GM23248 (cell line): Measurements from ENCODE around the gene LRRC75A. TPM values are rescaled to one million over a fixed set of nuclear protein-coding genes. Genes with fewer than 3 reads are reported as not detected.

Experiments used
- DNase-seq: peaks from one replicate; pipeline ENCODE4 v3.0.0-alpha.2; 2015
- H2AFZ ChIP-seq: fragments of 200-600 bp; sonication (generic); 2 replicates; pipeline ENCODE4 v1.6.1; 2016; ENCODE audit warnings: antibody characterized with exemption
- H3F3A ChIP-seq: fragments of 200-600 bp; sonication (generic); 2 replicates; pipeline ENCODE4 v1.6.1; 2016; ENCODE audit warnings: mild to moderate bottlenecking, antibody characterized with exemption, mixed run types; ENCODE audit not compliant: insufficient read depth
- H3K27ac ChIP-seq: fragments of 200-600 bp; sonication (generic); 2 replicates; pipeline ENCODE4 v1.5.1; 2016; ENCODE audit warnings: mild to moderate bottlenecking
- H3K27me3 ChIP-seq: fragments of 200-600 bp; sonication (generic); replicated peaks from 2 replicates; pipeline ENCODE4 v1.6.1; 2016; ENCODE audit warnings: mild to moderate bottlenecking; ENCODE audit not compliant: insufficient read depth
- H3K36me3 ChIP-seq: fragments of 200-600 bp; sonication (generic); 2 replicates; pipeline ENCODE4 v1.6.1; 2016; ENCODE audit warnings: low read depth, mild to moderate bottlenecking
- H3K4me1 ChIP-seq: fragments of 200-600 bp; sonication (generic); 2 replicates; pipeline ENCODE4 v1.6.1; 2016; ENCODE audit warnings: mild to moderate bottlenecking; ENCODE audit not compliant: insufficient read depth
- H3K4me2 ChIP-seq: fragments of 200-600 bp; sonication (generic); one replicate; pipeline ENCODE4 v1.6.1; 2016; ENCODE audit warnings: mild to moderate bottlenecking; ENCODE audit not compliant: unreplicated experiment
- H3K4me3 ChIP-seq: fragments of 200-600 bp; sonication (generic); 2 replicates; pipeline ENCODE4 v1.5.1; 2016; ENCODE audit warnings: mild to moderate bottlenecking
- H3K79me2 ChIP-seq: fragments of 200-600 bp; sonication (generic); 2 replicates; pipeline ENCODE4 v1.6.1; 2016; ENCODE audit warnings: mild to moderate bottlenecking; ENCODE audit not compliant: insufficient read depth
- H3K9ac ChIP-seq: fragments of 200-600 bp; sonication (generic); 2 replicates; pipeline ENCODE4 v1.6.1; 2016; ENCODE audit warnings: mild to moderate bottlenecking
- H3K9me2 ChIP-seq: fragments of 200-600 bp; sonication (generic); 2 replicates; pipeline ENCODE4 v1.6.1; 2016; ENCODE audit warnings: mixed run types, mild to moderate bottlenecking, moderate library complexity; ENCODE audit not compliant: insufficient read depth
- H3K9me3 ChIP-seq: fragments of 200-600 bp; sonication (generic); one replicate; pipeline ENCODE4 v1.6.1; 2017; ENCODE audit warnings: low read depth
- H4K20me1 ChIP-seq: fragments of 200-600 bp; sonication (generic); 2 replicates; pipeline ENCODE4 v1.6.0; 2016; ENCODE audit not compliant: insufficient read depth
- EZH2 ChIP-seq: fragments of 200-600 bp; sonication (generic); IDR thresholded peaks from 2 replicates; pipeline ENCODE4 v1.6.1; 2018; ENCODE audit warnings: antibody characterized with exemption, mild to moderate bottlenecking; ENCODE audit not compliant: insufficient read depth, poor library complexity, severe bottlenecking
- EZH2phosphoT487 ChIP-seq: fragments of 200-600 bp; sonication (generic); IDR thresholded peaks from 2 replicates; pipeline ENCODE4 v1.6.1; 2018; ENCODE audit warnings: antibody characterized with exemption, moderate library complexity, mild to moderate bottlenecking, low read depth; ENCODE audit not compliant: insufficient read depth
- WGBS, 2 experiments: methylation state at CpG; one replicate each; pipeline ENCODE4 v1.1.6; 2015 to 2017; ENCODE audit warnings: low lambda C conversion rate in 2 of 2, low coverage in 1 of 2; ENCODE audit errors: missing lambda C conversion rate in 2 of 2; 5-methylcytosine and 5-hydroxymethylcytosine counted together
- in situ Hi-C: fragments of 300-500 bp; cut with MboI; formaldehyde crosslinking; loops from 2 replicates; pipeline ENCODE4 v1.15.0; 2020
- polyA plus RNA-seq: library from polyadenylated mRNA; unstranded; fragments of >200 nt; fragmentation: Nextera tagmentation; extraction: Ambion mirVana; gene quantifications from 2 replicates; pipeline ENCODE4 v1.2.1, GENCODE V29; 2016
- total RNA-seq: library from RNA; depleted of rRNA; stranded (reverse); fragments of >200 nt; shearing (Covaris generic); gene quantifications from 2 replicates; pipeline ENCODE4 v1.2.3, GENCODE V29; 2014

Gene LRRC75A
- total and polyA plus RNA-seq, 2 experiments from 2014 or later: 0.22 to 0.54 TPM

DNA sequence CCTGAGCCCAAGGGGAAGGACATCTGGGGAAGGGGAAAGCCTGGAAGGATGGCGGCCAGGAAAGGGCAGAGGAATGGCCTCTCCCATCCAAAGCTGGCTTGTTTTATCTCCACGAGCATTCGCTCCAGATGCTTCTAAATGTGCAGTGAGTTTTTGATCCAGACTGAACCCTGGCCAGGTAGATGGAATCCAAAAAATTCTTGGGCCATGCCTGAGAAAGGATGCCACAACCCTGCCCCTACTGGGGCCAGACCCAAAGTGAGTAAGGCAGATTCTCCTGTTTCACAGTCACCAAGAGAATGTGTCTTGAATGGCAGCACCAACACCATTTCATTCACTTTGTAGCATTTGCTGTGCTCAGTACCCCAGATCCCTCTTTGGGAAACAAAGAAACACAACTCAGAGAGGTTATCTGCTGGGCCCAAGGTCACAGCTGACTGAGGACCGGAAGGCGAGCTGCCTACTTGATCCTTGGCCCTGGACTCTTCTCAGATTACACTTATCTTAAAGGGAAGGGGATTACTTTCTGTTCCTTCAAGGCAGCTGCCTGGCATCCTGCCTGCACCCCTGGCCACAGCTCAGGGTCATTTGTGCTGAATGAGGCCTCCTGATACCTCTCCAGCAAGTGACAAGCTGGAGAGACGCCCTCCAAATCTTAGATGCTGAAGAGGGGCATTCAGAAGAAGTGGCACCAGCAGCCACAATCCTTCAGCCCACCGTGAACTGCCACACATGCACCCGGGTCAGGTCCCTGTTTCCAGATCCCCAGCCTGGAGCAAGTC, 3.6 kb downstream of the LRRC75A start:
- DNase-seq: peak; percentile 42
- Histone ChIP-seq H3K27ac (no peak overlapping the region), H3K27me3 (peaks cover 9% of the 10 kb centered on the region; the same call in 1 of the 2 replicates), H2AFZ (no peak overlapping the region), H3K9me3 (no peaks in the 10 kb centered on the region), H3K36me3 (no peaks in the 10 kb centered on the region), H3K79me2 (no peaks in the 10 kb centered on the region), H3K4me2 (no peak overlapping the region), H3K9ac (no peak overlapping the region), H4K20me1 (no peaks in the 10 kb centered on the region), H3K4me3 (no peak overlapping the region), H3K4me1 (peaks cover 20% of the 10 kb centered on the region), H3F3A (peaks cover 5% of the 10 kb centered on the region; the same call in 1 of the 2 replicates), H3K9me2 (no peaks in the 10 kb centered on the region)
- WGBS, 2 experiments: 67 to 69% methylated on average over 8 of the region's 8 CpGs
- TF ChIP-seq EZH2phosphoT487 (no peak), EZH2 (no peak)
- in situ Hi-C loops: no loop called here

- in situ Hi-C loops: no loop called here
- Histone ChIP-seq H3K4me2 (peak overlapping the region; percentile 66), H3K4me3 (peak overlapping the region; percentile 35), H2AFZ (peak overlapping the region; percentile 64), H3K27ac (peak overlapping the region; percentile 35), H3K9ac (peak overlapping the region; percentile 44), H3K79me2 (no peaks in the 10 kb centered on the region), H3K27me3 (peaks cover 9% of the 10 kb centered on the region; the same call in 1 of the 2 replicates), H3K4me1 (peaks cover 20% of the 10 kb centered on the region), H3K36me3 (no peaks in the 10 kb centered on the region), H3F3A (peaks cover 5% of the 10 kb centered on the region; the same call in 1 of the 2 replicates), H3K9me2 (no peaks in the 10 kb centered on the region), H4K20me1 (no peaks in the 10 kb centered on the region), H3K9me3 (no peaks in the 10 kb centered on the region)
- peak; percentile 77 for DNase-seq
- no peak for TF ChIP-seq EZH2phosphoT487
- TF ChIP-seq EZH2: no peak
- 23 to 25% methylated on average over 24 of the region's 24 CpGs for WGBS, 2 experiments
These were observed 5.4 kb downstream of the LRRC75A start for GRCh38 chr17:16486373-16487250.

DNA sequence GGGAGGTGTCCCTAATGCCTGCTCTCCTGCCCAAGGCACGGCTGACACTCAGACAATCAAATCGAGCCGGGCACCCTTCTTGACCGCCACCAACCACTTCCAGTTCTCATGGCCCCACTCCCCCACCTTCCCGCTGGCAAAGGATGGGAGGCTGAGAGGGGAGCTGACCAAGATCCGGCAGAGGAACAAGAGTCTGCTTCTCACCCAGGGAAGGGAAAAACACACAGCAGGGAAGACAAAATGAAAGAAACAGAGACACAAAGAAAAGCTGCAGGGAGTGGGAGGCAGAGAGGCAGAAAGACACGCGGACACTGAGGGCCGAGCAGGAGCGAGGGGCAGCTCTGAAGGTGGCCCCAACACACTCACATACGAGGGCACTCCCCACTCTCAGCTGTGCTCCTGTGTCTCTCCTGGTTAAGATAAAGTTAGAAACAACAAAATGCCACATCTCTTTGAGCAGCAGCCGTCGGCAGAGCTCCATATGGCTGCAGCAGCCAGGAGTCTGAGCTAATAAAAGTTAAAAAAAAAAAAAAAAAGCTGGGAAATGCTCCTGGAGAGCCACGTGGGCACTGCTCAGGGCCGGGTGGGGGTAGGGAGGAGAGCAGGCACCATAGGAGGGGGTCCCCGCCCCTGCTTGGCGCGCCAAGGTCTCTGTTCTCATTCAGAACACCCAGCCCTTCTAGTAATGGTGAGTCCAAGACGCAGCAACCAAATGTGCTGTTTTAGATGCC, 7.4 kb downstream of the LRRC75A start:
- peak overlapping the region; percentile 56 for H3K9ac ChIP-seq
- H3K9me2 ChIP-seq: no peaks in the 10 kb centered on the region
- in situ Hi-C loops: no loop called here
- no peaks in the 10 kb centered on the region for H3K27me3 ChIP-seq
- peak overlapping the region; percentile 81 for H3K4me2 ChIP-seq
- no peak overlapping the region for H3K27ac ChIP-seq
- H3K4me3 ChIP-seq: peak overlapping the region; percentile 40; the same call in 1 of the 2 replicates
- no peak for DNase-seq
- WGBS, 2 experiments: 17 to 18% methylated on average over 16 to 19 of the region's 19 CpGs
- H3F3A ChIP-seq: peaks cover 5% of the 10 kb centered on the region; the same call in 1 of the 2 replicates
- H2AFZ ChIP-seq: peak overlapping the region; percentile 91
- no peaks in the 10 kb centered on the region for H4K20me1 ChIP-seq
- H3K36me3 ChIP-seq: no peaks in the 10 kb centered on the region
- H3K4me1 ChIP-seq: peaks cover 20% of the 10 kb centered on the region
- TF ChIP-seq EZH2 (no peak), EZH2phosphoT487 (no peak)
- H3K79me2 ChIP-seq: no peaks in the 10 kb centered on the region
- H3K9me3 ChIP-seq: no peaks in the 10 kb centered on the region
